H1 (cell line): ENCODE measurements around the gene MRPL33. TPM values are rescaled to one million over a fixed set of nuclear protein-coding genes. Genes with fewer than 3 reads are reported as not detected.

Source experiments
- CHD7 ChIP-seq: fragments of 300-600 bp; sonication (generic); IDR thresholded peaks from 2 replicates; pipeline ENCODE4 v1.7.1; 2012; ENCODE audit warnings: low read length, moderate library complexity, mild to moderate bottlenecking, inconsistent platforms; ENCODE audit not compliant: insufficient replicate concordance
- EZH2 ChIP-seq: fragments of 200-600 bp; sonication (generic); IDR thresholded peaks from 2 replicates; pipeline ENCODE4 v1.7.1; 2012; ENCODE audit warnings: low read depth, mild to moderate bottlenecking, moderate library complexity, low read length, inconsistent platforms; ENCODE audit not compliant: severe bottlenecking
- FOSL1 ChIP-seq: IDR thresholded peaks from 2 replicates; pipeline ENCODE4 v1.6.1; 2011; ENCODE audit warnings: mild to moderate bottlenecking, low read depth, low read length, moderate library complexity; ENCODE audit not compliant: insufficient read depth
- JUN ChIP-seq: IDR thresholded peaks from 2 replicates; pipeline ENCODE4 v1.6.1; 2011; ENCODE audit warnings: low read depth, mild to moderate bottlenecking, improper control_type of control experiment, low read length
- RXRA ChIP-seq: IDR thresholded peaks from 2 replicates; pipeline ENCODE4 v1.6.1; 2011; ENCODE audit warnings: low read depth, mild to moderate bottlenecking, low read length, moderate library complexity; ENCODE audit not compliant: insufficient read depth
- SIRT6 ChIP-seq: IDR thresholded peaks from one replicate; pipeline ENCODE4 v1.7.1; 2012; ENCODE audit warnings: low read length, inconsistent platforms
- SP1 ChIP-seq: IDR thresholded peaks from 2 replicates; pipeline ENCODE4 v1.6.1; 2011; ENCODE audit warnings: low read depth, low read length
- SP2 ChIP-seq: IDR thresholded peaks from 2 replicates; pipeline ENCODE4 v1.6.1; 2012; ENCODE audit warnings: mild to moderate bottlenecking, low read length, inconsistent platforms
- polyA plus RNA-seq, 7 experiments: library from polyadenylated mRNA; depleted of rRNA in 3 of 7; stranded (reverse) in 5 of 7; unstranded in 2 of 7; fragments of >200 nt in 5 of 7; fragments of 200-250 nt in 2 of 7; gene quantifications; 1 replicate in 5 of 7; 2 replicates in 1 of 7; 4 replicates in 1 of 7; pipeline versions ENCODE4 v1.2.1 to v1.2.3, GENCODE V29; 2011 to 2013; ENCODE audit warnings: missing spikeins in 2 of 7, mixed read lengths in 2 of 7
- total RNA-seq: library from RNA; stranded (reverse); fragmentation: NEBNext Ultra II Directional; extraction: Animal tissue kit (Norgen Biotek cat#: 25700); gene quantifications from 2 replicates; pipeline ENCODE4 v1.2.1, GENCODE V29; 2021

MRPL33 gene
- total and polyA plus RNA-seq, 2 of the 8 experiments (the other 6 are each of a cell fraction or from before 2014, with no cell fraction given), result 24.3 to 62.9 TPM

DNA sequence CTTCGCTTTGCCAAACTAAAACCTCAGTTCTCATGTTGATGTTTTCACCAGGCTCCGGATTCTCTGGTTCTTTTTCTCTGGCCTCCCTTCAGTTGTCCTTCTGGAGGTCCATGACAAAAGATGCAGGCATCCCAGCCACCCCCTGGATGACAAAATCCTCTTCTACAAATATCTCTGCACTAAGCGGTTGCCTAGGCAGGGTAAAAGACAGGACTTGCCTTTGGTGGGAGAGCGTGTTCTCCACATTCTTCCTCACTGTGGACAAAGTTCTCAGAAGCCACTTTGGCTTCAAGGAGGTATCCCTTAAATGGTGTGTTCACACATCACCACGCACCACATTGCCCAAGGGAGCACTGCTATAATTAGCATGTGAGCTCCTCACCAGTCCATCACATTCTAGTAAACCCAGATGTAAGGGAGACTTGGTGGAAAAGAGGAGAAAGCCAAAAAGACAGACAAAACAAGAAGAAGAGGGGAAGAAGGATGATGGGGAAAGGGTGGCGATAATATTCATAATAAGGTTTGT is 23.6 kb upstream of the MRPL33 start (continued):
- TF ChIP-seq CHD7 (no peak), RXRA (no peak), SP1 (no peak), FOSL1 (no peak), SIRT6 (no peak), JUN (no peak), EZH2 (no peak), SP2 (no peak)
